Measurements from ENCODE around the gene VWA5B1. TPM values are rescaled to one million over a fixed set of nuclear protein-coding genes. Genes with fewer than 3 reads are reported as not detected.
A peak's percentile ranks its signal among the peaks of the same experiment; 100 is the strongest.

VWA5B1 gene
- total RNA-seq, 3 donors from 2014 or later: 0.16 to 2.1 (median 0.80) TPM

DNA sequence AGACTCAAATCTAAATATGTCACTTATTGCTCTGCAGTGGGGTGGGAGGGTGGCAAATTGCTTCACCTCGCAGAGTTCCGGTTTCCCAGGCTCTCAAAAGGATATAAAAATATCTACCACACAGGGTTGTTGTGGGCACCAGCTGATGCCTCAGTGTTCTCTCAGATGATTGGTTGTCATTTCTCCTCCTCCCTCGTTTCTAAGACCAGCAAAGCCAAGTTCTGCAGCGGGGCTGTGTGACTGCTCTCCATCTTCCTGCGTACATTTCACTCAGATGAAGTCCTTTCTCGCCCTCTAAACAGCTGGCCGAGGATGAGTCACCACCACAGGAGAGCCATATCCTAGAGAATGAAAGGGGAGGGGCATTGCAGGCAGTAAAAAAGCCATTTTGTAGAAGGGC is 35.0 kb upstream of the VWA5B1 start:
- ATAC-seq (peak; percentile 90), DNase-seq (peak; percentile 65 to 80 (median 67))
- TF ChIP-seq, protein P1, sequence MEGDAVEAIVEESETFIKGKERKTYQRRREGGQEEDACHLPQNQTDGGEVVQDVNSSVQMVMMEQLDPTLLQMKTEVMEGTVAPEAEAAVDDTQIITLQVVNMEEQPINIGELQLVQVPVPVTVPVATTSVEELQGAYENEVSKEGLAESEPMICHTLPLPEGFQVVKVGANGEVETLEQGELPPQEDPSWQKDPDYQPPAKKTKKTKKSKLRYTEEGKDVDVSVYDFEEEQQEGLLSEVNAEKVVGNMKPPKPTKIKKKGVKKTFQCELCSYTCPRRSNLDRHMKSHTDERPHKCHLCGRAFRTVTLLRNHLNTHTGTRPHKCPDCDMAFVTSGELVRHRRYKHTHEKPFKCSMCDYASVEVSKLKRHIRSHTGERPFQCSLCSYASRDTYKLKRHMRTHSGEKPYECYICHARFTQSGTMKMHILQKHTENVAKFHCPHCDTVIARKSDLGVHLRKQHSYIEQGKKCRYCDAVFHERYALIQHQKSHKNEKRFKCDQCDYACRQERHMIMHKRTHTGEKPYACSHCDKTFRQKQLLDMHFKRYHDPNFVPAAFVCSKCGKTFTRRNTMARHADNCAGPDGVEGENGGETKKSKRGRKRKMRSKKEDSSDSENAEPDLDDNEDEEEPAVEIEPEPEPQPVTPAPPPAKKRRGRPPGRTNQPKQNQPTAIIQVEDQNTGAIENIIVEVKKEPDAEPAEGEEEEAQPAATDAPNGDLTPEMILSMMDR (IDR thresholded peaks at IDR 0.05): no peak
- no peak overlapping the region for H3K4me3 ChIP-seq
- H3K9me3 ChIP-seq: no peaks in the 10 kb centered on the region
- no peaks in the 10 kb centered on the region for H3K36me3 ChIP-seq (ENCODE audit: low read depth)
- intact Hi-C loops (cut with DNase I, micrococcal nuclease): no loop called here
- H3K4me1 ChIP-seq (ENCODE audit: low read depth): peaks cover 12% of the 10 kb centered on the region

DNA sequence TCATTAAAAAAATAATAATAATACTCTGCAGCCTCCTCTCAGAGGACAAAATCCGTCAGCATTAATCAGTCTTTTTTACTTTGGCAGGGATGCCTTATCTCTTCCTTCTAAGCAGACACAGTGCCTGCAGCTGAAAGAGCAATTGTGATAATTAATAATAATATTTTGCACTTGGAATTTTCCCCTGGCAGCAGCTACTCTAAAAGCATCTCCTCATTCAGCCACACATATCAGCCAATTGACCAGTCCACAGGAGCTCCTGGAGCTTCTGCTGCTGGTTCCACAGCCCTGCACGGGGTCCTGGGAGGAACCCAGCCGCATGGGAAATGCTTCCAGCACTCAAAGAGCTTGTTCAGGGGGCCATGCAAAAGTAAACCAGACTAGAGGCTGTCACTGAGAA is 31.0 kb upstream of the VWA5B1 start:
- H3K9me3 ChIP-seq: no peaks in the 10 kb centered on the region
- ATAC-seq (no peak), DNase-seq (no peak)
- no peaks in the 10 kb centered on the region for H3K4me1 ChIP-seq (ENCODE audit: low read depth)
- no peak overlapping the region for H3K4me3 ChIP-seq
- intact Hi-C loops (cut with DNase I, micrococcal nuclease): no loop called here
- TF ChIP-seq, protein P1 (IDR thresholded peaks at IDR 0.05): no peak
- no peaks in the 10 kb centered on the region for H3K36me3 ChIP-seq (ENCODE audit: low read depth)

DNA sequence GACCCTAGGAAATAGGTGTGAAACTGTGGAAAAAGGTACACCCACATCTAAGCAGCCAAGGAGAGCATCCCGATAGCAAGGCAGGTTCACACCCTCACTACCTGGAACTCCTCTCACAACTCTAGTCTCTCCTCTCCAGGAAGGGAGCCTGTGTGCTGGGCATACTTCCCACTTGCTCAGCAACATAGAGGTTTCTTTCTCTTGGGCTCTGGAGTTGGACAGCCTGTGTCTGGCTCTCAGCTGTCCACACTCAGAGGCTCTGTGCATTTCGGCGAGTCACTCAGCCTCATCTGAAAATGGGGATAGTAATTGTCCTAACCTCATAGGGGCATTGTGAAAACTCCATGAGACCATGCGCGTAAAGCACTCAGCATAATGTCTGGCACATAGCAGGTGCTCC is 29.6 kb upstream of the VWA5B1 start:
- peaks cover 11% of the 10 kb centered on the region for H3K4me1 ChIP-seq (ENCODE audit: low read depth)
- no peak overlapping the region for H3K4me3 ChIP-seq
- no peaks in the 10 kb centered on the region for H3K36me3 ChIP-seq (ENCODE audit: low read depth)
- TF ChIP-seq, protein P1 (IDR thresholded peaks at IDR 0.05): no peak
- DNase-seq (no peak), ATAC-seq (no peak)
- H3K9me3 ChIP-seq: no peaks in the 10 kb centered on the region
- intact Hi-C loops (cut with DNase I, micrococcal nuclease): no loop called here

DNA sequence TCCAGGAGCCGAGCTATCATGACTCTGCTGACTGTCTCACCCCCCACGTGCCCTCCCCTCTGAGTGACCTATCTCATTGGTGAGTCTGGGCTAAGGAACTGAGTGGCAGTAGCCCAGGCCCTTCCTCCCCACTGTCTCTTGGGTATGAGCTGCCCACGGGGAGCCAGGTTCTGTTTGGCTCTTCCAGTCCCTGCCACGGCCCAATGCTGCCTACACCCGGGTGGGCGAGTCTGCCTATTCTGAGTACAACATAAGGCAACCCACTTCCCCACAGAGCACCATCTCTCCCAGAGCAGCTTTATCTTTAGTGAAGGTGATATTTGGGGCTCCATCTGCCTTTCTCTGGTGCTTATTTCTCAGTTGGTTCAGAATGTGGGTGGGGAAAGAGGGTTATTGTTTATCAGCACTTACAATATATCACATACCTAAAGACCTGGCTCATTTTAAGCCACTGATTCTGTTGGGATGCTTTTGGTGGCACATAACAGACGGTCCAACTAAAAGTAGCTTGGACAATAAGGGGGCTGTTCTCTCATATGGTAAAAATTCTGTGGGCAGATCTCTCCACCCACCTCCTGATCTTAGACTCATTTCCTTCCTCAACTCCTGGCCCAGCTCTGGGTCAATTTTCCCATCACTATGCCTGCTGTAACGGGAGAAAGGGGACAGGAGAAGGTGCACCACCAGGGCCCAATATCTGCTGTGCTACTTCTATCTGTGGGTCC is 27.7 kb upstream of the VWA5B1 start:
- ATAC-seq (no peak), DNase-seq (no peak)
- H3K9me3 ChIP-seq: no peaks in the 10 kb centered on the region
- H3K36me3 ChIP-seq (ENCODE audit: low read depth): no peaks in the 10 kb centered on the region
- H3K4me3 ChIP-seq: no peak overlapping the region
- TF ChIP-seq, protein P1 (IDR thresholded peaks at IDR 0.05): no peak
- peaks cover 11% of the 10 kb centered on the region for H3K4me1 ChIP-seq (ENCODE audit: low read depth)
- intact Hi-C loops (cut with DNase I, micrococcal nuclease): no loop called here

DNA sequence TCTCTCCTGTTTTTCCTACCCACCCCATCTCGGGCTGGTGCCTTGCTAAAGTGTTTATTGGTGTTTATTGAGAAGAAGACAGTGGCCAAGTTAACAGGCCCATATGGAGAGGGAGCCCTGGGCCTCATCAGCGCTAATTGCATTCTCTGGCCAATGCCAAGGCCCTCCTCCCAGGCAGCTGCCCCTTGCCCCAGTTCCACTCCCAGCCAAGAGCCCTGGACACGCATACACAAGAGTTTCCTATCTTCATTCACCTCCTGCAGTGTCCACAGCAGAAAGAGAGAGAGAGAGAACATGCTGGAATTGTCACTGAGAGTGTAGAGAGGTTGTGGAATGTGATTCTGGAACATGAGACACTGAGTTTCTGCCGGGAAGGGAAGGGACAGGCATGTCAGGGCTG is 25.4 kb upstream of the VWA5B1 start:
- ATAC-seq (peak; percentile 73), DNase-seq (peak in 2 of 3 donors; percentile 58 to 65)
- peaks cover 11% of the 10 kb centered on the region for H3K4me1 ChIP-seq (ENCODE audit: low read depth)
- no peaks in the 10 kb centered on the region for H3K36me3 ChIP-seq (ENCODE audit: low read depth)
- H3K4me3 ChIP-seq: no peak overlapping the region
- TF ChIP-seq, protein P1 (IDR thresholded peaks at IDR 0.05): no peak
- intact Hi-C loops (cut with DNase I, micrococcal nuclease): no loop called here
- no peaks in the 10 kb centered on the region for H3K9me3 ChIP-seq

Measured in mucosa of descending colon (tissue), 3 donors.